Liver (tissue), 9 donors: ENCODE results near the gene JAM3. TPM values are rescaled to one million over a fixed set of nuclear protein-coding genes. Genes with fewer than 3 reads are reported as not detected.

Experiments
- DNase-seq: peaks from one replicate; pipeline ENCODE4 v3.0.0-alpha.2; 2017; ENCODE audit warnings: low spot score
- H3K27ac ChIP-seq, 2 donors: one replicate each; pipeline ENCODE4 v1.7.0; 2013; ENCODE audit warnings: inconsistent platforms in 2 of 2, low read length in 2 of 2, control low read depth in 1 of 2, low read depth in 1 of 2, mild to moderate bottlenecking in 1 of 2
- H3K27me3 ChIP-seq, 4 donors: one replicate each; pipeline versions ENCODE4 v1.6.1 to v1.7.0; 2013; ENCODE audit warnings: low read length in 3 of 4, inconsistent platforms in 1 of 4, mild to moderate bottlenecking in 1 of 4, moderate library complexity in 1 of 4; ENCODE audit not compliant: control insufficient read depth in 4 of 4, insufficient read depth in 4 of 4
- H3K36me3 ChIP-seq, 4 donors: one replicate each; pipeline versions ENCODE4 v1.6.1 to v1.7.0; 2013; ENCODE audit warnings: low read length in 3 of 4, mild to moderate bottlenecking in 3 of 4, low read depth in 1 of 4, moderate library complexity in 1 of 4; ENCODE audit not compliant: control insufficient read depth in 4 of 4, insufficient read depth in 3 of 4
- H3K4me1 ChIP-seq, 4 donors: one replicate each; pipeline versions ENCODE4 v1.6.1 to v1.7.0; 2013; ENCODE audit warnings: low read length in 3 of 4, mild to moderate bottlenecking in 3 of 4, moderate library complexity in 1 of 4; ENCODE audit not compliant: control insufficient read depth in 4 of 4, insufficient read depth in 4 of 4
- H3K4me3 ChIP-seq, 3 donors: one replicate each; pipeline versions ENCODE4 v1.6.1 to v1.7.0; 2013; ENCODE audit warnings: low read length in 3 of 3, control low read depth in 1 of 3, low read depth in 1 of 3, mild to moderate bottlenecking in 1 of 3
- H3K9ac ChIP-seq, 2 donors: one replicate each; pipeline ENCODE4 v1.7.0; 2013; ENCODE audit warnings: low read length in 2 of 2, mild to moderate bottlenecking in 2 of 2, moderate library complexity in 2 of 2, control low read depth in 1 of 2, low read depth in 1 of 2
- H3K9me3 ChIP-seq, 4 donors: one replicate each; pipeline versions ENCODE4 v1.6.1 to v1.7.0; 2013; ENCODE audit warnings: low read length in 3 of 4; ENCODE audit not compliant: control insufficient read depth in 4 of 4
- CTCF ChIP-seq: fragments of 150-350 bp; IDR thresholded peaks from 2 replicates; pipeline ENCODE4 v1.5.1; 2017; ENCODE audit warnings: improper control_type of control experiment, low read depth, low read length; ENCODE audit not compliant: missing input control
- EGR1 ChIP-seq, 2 donors: IDR thresholded peaks; 2 replicates each; pipeline ENCODE4 v1.6.1; 2016 to 2018; ENCODE audit warnings: antibody characterized with exemption in 2 of 2, low read depth in 2 of 2
- FOXA2 ChIP-seq: IDR thresholded peaks from 2 replicates; pipeline ENCODE4 v1.6.1; 2016; ENCODE audit warnings: antibody characterized with exemption
- GABPA ChIP-seq, 2 donors: IDR thresholded peaks in 1 of 2; conservative IDR thresholded peaks in 1 of 2; 2 replicates each; pipeline ENCODE4 v1.6.1; 2016; ENCODE audit warnings: antibody characterized with exemption in 2 of 2, mild to moderate bottlenecking in 1 of 2, moderate library complexity in 1 of 2
- HNF4A ChIP-seq, 2 donors: conservative IDR thresholded peaks; 2 replicates each; pipeline ENCODE4 v1.6.1; 2016; ENCODE audit warnings: antibody characterized with exemption in 2 of 2, mild to moderate bottlenecking in 2 of 2
- HNF4G ChIP-seq: IDR thresholded peaks from 2 replicates; pipeline ENCODE4 v1.6.1; 2016; ENCODE audit warnings: antibody characterized with exemption
- JUND ChIP-seq, 2 donors: IDR thresholded peaks; 2 replicates each; pipeline ENCODE4 v1.6.1; 2016; ENCODE audit warnings: antibody characterized with exemption in 2 of 2
- NR2F2 ChIP-seq: IDR thresholded peaks from 2 replicates; pipeline ENCODE4 v1.6.1; 2016; ENCODE audit warnings: antibody characterized with exemption
- RAD21 ChIP-seq, 2 donors: IDR thresholded peaks; 2 replicates each; pipeline ENCODE4 v1.6.1; 2016; ENCODE audit warnings: antibody characterized with exemption in 2 of 2, mild to moderate bottlenecking in 2 of 2
- RXRA ChIP-seq, 2 donors: IDR thresholded peaks; 2 replicates each; pipeline ENCODE4 v1.6.1; 2017 to 2018; ENCODE audit warnings: antibody characterized with exemption in 2 of 2, mild to moderate bottlenecking in 1 of 2
- SP1 ChIP-seq: IDR thresholded peaks from 2 replicates; pipeline ENCODE4 v1.6.1; 2018; ENCODE audit warnings: antibody characterized with exemption, mild to moderate bottlenecking
- TAF1 ChIP-seq: conservative IDR thresholded peaks from 2 replicates; pipeline ENCODE4 v1.6.1; 2016; ENCODE audit warnings: antibody characterized with exemption, mild to moderate bottlenecking
- YY1 ChIP-seq: IDR thresholded peaks from 2 replicates; pipeline ENCODE4 v1.6.1; 2016; ENCODE audit warnings: antibody characterized with exemption, mild to moderate bottlenecking
- WGBS: extraction: QIAGEN DNeasy Blood & Tissue Kit; methylation state at CpG from one replicate; pipeline ENCODE4 v1.1.7; 2013; 5-methylcytosine and 5-hydroxymethylcytosine counted together
- polyA plus RNA-seq, 2 donors: library from polyadenylated mRNA; stranded (reverse) in 1 of 2; unstranded in 1 of 2; fragments of 200-250 nt in 1 of 2; fragments of >200 nt in 1 of 2; fragmentation: Nextera tagmentation in 1 of 2; extraction: Ambion mirVana in 1 of 2; gene quantifications; one replicate each; pipeline versions ENCODE4 v1.2.1 to v1.2.3, GENCODE V29; 2013 to 2015
- total RNA-seq, 2 donors: library from RNA; depleted of rRNA; stranded (reverse); fragments of >200 nt; gene quantifications; one replicate each; pipeline ENCODE4 v1.2.3, GENCODE V29; 2014
- TF ChIP-seq, protein P1 (sequence below): IDR thresholded peaks from 2 replicates; pipeline ENCODE4 v1.6.1; 2016; ENCODE audit warnings: antibody characterized with exemption
- TF ChIP-seq, protein P2 (sequence below): IDR thresholded peaks from 2 replicates; pipeline ENCODE4 v1.6.1; 2016; ENCODE audit warnings: antibody characterized with exemption
- TF ChIP-seq, protein P3 (sequence below): IDR thresholded peaks from 2 replicates; pipeline ENCODE4 v1.6.1; 2016; ENCODE audit warnings: antibody characterized with exemption
- TF ChIP-seq, protein P4 (sequence below): IDR thresholded peaks from 2 replicates; pipeline ENCODE4 v1.6.1; 2016; ENCODE audit warnings: antibody characterized with exemption, mild to moderate bottlenecking
- donor health status: healthy.
- donor health status: healthy.
- donor health status: healthy.
- donor health status: healthy.
- donor health status: healthy.

Gene JAM3
- total and polyA plus RNA-seq, 4 donors, result 1.6 to 4.3 (median 2.1) TPM

DNA sequence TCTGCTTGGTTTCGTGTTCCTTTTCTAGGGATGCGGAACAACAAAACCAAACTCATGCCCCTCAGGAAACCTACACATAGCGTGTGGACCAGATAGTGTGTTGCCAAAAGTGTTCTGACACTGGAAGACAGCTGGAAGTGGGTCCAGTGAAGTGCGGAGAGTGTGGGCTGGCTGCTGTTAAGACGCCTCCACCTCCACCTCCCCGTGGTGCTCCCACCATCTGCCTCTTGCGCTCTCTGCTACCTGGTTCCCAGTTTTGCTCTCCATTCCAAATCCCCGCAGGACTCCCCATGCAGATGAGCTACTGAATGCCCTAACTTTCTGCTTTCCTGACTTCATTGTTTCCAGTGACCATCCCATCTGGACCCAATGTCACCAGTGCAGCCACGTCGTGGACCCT, 103.1 kb downstream of the JAM3 start (continued):
- TF ChIP-seq, protein P1, sequence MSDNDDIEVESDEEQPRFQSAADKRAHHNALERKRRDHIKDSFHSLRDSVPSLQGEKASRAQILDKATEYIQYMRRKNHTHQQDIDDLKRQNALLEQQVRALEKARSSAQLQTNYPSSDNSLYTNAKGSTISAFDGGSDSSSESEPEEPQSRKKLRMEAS, result no peak

GRCh38 chr11:134173296-134173695, 104.4 kb downstream of the JAM3 start:
- Histone ChIP-seq H3K27ac (no peak overlapping the region), H3K4me3 (no peak overlapping the region), H3K9ac (no peak overlapping the region), H3K36me3 (peaks cover 8 to 38% (median 35%) of the 10 kb centered on the region in 4 donors), H3K9me3 (no peaks in the 10 kb centered on the region), H3K4me1 (peaks cover 4 to 16% (median 7%) of the 10 kb centered on the region in 4 donors), H3K27me3 (no peaks in the 10 kb centered on the region)
- 98% methylated on average over 5 of the region's 5 CpGs for WGBS
- DNase-seq, result no peak
- TF ChIP-seq CTCF (no peak), TAF1 (no peak), FOXA2 (no peak), GABPA (IDR thresholded peaks at IDR 0.05 in 1 of 2, conservative IDR thresholded peaks at IDR 0.05 in 1 of 2) (no peak), EGR1 (IDR thresholded peaks at IDR 0.05; ENCODE audit: low read depth in 2 of 2) (no peak), RAD21 (IDR thresholded peaks at IDR 0.05) (no peak), NR2F2 (no peak), HNF4A (conservative IDR thresholded peaks at IDR 0.05) (no peak), YY1 (no peak), HNF4G (no peak), SP1 (no peak), RXRA (IDR thresholded peaks at IDR 0.05) (no peak), JUND (IDR thresholded peaks at IDR 0.05) (no peak)
- TF ChIP-seq, protein P2, sequence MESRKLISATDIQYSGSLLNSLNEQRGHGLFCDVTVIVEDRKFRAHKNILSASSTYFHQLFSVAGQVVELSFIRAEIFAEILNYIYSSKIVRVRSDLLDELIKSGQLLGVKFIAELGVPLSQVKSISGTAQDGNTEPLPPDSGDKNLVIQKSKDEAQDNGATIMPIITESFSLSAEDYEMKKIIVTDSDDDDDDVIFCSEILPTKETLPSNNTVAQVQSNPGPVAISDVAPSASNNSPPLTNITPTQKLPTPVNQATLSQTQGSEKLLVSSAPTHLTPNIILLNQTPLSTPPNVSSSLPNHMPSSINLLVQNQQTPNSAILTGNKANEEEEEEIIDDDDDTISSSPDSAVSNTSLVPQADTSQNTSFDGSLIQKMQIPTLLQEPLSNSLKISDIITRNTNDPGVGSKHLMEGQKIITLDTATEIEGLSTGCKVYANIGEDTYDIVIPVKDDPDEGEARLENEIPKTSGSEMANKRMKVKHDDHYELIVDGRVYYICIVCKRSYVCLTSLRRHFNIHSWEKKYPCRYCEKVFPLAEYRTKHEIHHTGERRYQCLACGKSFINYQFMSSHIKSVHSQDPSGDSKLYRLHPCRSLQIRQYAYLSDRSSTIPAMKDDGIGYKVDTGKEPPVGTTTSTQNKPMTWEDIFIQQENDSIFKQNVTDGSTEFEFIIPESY, result no peak
- TF ChIP-seq, protein P3, sequence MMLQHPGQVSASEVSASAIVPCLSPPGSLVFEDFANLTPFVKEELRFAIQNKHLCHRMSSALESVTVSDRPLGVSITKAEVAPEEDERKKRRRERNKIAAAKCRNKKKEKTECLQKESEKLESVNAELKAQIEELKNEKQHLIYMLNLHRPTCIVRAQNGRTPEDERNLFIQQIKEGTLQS, result no peak
- TF ChIP-seq, protein P4, sequence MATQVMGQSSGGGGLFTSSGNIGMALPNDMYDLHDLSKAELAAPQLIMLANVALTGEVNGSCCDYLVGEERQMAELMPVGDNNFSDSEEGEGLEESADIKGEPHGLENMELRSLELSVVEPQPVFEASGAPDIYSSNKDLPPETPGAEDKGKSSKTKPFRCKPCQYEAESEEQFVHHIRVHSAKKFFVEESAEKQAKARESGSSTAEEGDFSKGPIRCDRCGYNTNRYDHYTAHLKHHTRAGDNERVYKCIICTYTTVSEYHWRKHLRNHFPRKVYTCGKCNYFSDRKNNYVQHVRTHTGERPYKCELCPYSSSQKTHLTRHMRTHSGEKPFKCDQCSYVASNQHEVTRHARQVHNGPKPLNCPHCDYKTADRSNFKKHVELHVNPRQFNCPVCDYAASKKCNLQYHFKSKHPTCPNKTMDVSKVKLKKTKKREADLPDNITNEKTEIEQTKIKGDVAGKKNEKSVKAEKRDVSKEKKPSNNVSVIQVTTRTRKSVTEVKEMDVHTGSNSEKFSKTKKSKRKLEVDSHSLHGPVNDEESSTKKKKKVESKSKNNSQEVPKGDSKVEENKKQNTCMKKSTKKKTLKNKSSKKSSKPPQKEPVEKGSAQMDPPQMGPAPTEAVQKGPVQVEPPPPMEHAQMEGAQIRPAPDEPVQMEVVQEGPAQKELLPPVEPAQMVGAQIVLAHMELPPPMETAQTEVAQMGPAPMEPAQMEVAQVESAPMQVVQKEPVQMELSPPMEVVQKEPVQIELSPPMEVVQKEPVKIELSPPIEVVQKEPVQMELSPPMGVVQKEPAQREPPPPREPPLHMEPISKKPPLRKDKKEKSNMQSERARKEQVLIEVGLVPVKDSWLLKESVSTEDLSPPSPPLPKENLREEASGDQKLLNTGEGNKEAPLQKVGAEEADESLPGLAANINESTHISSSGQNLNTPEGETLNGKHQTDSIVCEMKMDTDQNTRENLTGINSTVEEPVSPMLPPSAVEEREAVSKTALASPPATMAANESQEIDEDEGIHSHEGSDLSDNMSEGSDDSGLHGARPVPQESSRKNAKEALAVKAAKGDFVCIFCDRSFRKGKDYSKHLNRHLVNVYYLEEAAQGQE, result no peak
- TF ChIP-seq, protein P1, result no peak
